DMS153 (cell line): ENCODE data around the gene LAYN.

Experiments
- DNase-seq: peaks from one replicate; lab custom pipeline; 2025; lab: John Stamatoyannopoulos, UW

The LAYN gene, protein sequence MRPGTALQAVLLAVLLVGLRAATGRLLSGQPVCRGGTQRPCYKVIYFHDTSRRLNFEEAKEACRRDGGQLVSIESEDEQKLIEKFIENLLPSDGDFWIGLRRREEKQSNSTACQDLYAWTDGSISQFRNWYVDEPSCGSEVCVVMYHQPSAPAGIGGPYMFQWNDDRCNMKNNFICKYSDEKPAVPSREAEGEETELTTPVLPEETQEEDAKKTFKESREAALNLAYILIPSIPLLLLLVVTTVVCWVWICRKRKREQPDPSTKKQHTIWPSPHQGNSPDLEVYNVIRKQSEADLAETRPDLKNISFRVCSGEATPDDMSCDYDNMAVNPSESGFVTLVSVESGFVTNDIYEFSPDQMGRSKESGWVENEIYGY

GRCh38 chr11:111540114-111540936 is at the start of gene LAYN:
TSS of gene LAYN (plus strand) at chr11:111540720. CDS start at chr11:111540844, 124 bp downstream.
- DNase-seq: no peak

- DNase-seq: no peak
Measured at GRCh38 chr11:111494040-111494439, 46.5 kb upstream of the LAYN start.

DNA sequence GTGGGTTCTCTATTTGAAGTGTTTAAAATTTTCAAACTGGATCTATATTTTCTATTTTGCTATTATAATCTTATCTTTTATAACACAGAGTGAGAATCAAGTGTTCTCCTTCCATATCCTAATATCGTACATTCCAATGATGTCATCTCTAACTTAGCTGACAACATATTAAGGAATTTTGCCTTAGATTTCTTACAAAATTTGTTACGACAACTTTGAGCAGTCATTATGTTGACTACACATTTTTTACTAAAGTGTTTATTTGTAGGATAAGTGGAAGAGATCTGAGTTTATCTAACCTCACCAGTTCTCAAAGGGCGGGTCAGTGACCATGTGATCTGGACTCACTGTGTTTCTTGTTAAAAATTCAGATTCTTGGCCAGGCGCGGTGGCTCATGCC is 41.0 kb upstream of the LAYN start:
- no peak for DNase-seq

GRCh38 chr11:111500481-111500880 is 40.0 kb upstream of the LAYN start:
- no peak for DNase-seq

DNA sequence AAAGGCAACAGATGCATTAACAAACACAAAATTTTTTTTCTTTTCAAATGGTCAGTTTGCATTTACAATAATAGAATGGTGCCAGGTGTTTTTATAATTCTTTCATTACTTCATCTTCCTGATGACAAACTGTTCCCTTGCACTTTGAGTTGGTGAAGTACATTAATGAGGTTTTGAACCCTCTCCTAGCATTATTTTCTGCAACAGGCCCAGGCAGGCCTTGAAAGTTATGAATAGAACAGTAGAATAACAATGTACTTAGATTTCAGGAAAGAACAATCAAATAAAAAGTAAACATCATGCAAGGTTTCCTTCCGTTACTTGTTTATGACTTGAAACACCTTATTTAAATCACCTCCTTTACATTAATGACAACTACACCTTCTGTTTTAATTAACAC is 37.9 kb upstream of the LAYN start:
- no peak for DNase-seq

DNA sequence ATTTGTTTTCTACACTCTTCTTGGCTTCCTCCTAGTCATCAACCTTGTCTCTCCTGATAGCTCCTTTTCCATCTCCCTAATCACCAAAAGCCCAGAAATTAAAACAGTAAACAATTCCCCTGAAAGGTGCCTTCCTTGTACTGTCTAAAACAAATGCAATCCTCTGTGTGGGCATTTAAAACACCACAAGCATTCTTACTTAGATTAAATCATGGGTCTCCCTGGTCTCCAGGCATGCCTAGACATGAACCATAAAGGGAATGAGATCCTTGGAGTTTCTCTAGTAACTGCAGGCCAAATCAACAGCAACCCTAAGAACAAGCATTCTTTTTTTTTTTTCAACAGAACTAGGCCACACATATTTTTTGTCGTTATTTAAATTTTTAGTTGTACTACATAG is 30.2 kb upstream of the LAYN start:
- no peak for DNase-seq

GRCh38 chr11:111512296-111513239 is 28.0 kb upstream of the LAYN start, which contains the start of gene BTG4:
TSS of gene BTG4 (minus strand) at chr11:111512386. CDS start at chr11:111498776, 13,610 bp downstream.
- DNase-seq: no peak

GRCh38 chr11:111513240-111513605 is 27.3 kb upstream of the LAYN start:
- DNase-seq: no peak

- DNase-seq: no peak
Measured at GRCh38 chr11:111514216-111515031, 26.1 kb upstream of the LAYN start, which contains the start of gene HOATZ. TSS of gene HOATZ (plus strand) at chr11:111514778. CDS start at chr11:111514785, 7 bp downstream.

- no peak for DNase-seq
Measured at GRCh38 chr11:111515591-111515990, 24.9 kb upstream of the LAYN start.

DNA sequence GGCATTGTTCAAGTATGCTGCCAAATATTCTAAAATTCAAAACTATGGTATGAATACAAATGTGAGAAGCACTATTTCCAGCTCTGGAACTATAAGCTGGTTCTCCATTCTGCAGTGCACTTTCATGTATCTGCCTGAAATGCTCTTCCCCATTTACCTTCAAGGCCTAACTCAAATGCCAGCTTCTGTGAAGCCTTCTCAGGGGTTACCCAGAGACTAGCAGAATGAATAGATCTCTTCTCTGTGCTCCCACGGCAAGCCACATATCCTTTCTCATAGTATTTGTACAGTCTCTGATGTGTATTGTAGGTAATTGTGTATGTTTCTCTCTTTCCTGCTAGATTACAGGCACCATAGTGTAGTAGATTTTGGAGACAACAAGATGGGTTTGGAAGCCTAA is 21.9 kb upstream of the LAYN start:
- DNase-seq: no peak

- no peak for DNase-seq
Measured at GRCh38 chr11:111520560-111520959, 20.0 kb upstream of the LAYN start.

- no peak for DNase-seq
Measured at GRCh38 chr11:111521135-111521534, 19.4 kb upstream of the LAYN start.

GRCh38 chr11:111522426-111522825 is 18.1 kb upstream of the LAYN start:
- no peak for DNase-seq

GRCh38 chr11:111523343-111523742 is 17.2 kb upstream of the LAYN start:
- no peak for DNase-seq

GRCh38 chr11:111524056-111524455 is 16.5 kb upstream of the LAYN start:
- DNase-seq: no peak

GRCh38 chr11:111525456-111525855 is 15.1 kb upstream of the LAYN start:
- no peak for DNase-seq

GRCh38 chr11:111526501-111526900 is 14.0 kb upstream of the LAYN start:
- no peak for DNase-seq

DNA sequence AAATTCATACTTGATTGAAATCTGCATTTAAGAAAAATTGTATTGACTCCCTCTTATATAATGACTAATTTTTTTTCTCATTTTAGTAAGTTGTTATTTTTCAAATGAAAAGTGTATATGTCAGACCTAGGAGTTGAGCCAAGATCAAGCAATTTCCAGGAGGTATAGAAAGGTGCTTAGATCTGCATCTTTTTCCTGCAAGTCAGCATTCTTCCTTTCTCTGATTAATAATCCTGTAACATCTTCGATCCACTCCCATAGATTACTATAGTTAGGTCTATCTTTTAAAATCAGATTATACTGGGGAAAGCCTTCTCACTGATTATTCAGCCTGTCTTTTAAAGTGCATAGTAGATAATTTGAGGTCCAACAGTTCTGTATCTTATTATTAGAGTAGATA is 13.2 kb upstream of the LAYN start:
- no peak for DNase-seq

GRCh38 chr11:111528557-111528956 is 12.0 kb upstream of the LAYN start:
- DNase-seq: no peak

DNA sequence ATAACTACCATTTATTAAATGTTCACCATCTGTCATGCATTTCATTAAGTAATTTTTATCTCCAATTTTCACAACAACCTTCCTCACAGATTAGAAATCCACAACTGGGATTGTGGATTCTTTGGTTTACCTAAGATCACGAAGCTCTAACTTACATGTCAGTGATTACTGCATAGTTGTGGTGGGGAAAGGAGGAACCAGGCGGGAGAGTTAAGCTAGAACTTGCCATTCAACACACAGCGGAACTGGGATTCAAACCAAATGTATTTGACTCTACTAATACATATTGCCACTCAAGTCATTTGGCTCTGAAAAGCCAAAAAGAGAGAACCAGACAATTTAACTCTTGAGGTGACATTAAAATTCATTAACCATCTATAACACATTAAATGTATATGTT is 10.4 kb upstream of the LAYN start:
- no peak for DNase-seq
